Keratinocyte (primary cell): Measurements from ENCODE around the gene INHBE. TPM values are rescaled to one million over a fixed set of nuclear protein-coding genes. Genes with fewer than 3 reads are reported as not detected.

Source experiments
- DNase-seq: peaks from one replicate; pipeline ENCODE4 v3.0.0-alpha.2; 2011; ENCODE audit warnings: low read depth, missing footprints, low spot score
- FAIRE-seq: peaks from 2 replicates; lab custom pipeline; 2011; peaks lifted over from hg19 to GRCh38; lab: Jason Lieb, UNC
- H2AFZ ChIP-seq: 2 replicates; pipeline ENCODE4 v1.6.0; 2012; ENCODE audit warnings: low read length, control low read depth, inconsistent platforms; ENCODE audit not compliant: control insufficient read depth
- H3K27ac ChIP-seq: 2 replicates; pipeline ENCODE4 v1.5.1; 2011; ENCODE audit warnings: low read length; ENCODE audit not compliant: control insufficient read depth, insufficient read depth
- H3K27me3 ChIP-seq: 3 replicates; pipeline ENCODE4 v1.6.0; 2011; ENCODE audit warnings: low read length; ENCODE audit not compliant: control insufficient read depth, insufficient read depth; ENCODE audit errors: extremely low read depth
- H3K36me3 ChIP-seq, 2 experiments: 2 replicates in 1 of 2; 3 replicates in 1 of 2; pipeline ENCODE4 v1.5.1; 2011; ENCODE audit warnings: low read length in 2 of 2, mild to moderate bottlenecking in 1 of 2; ENCODE audit not compliant: control insufficient read depth in 2 of 2, insufficient read depth in 2 of 2; ENCODE audit errors: extremely low read depth in 1 of 2
- H3K4me1 ChIP-seq: 3 replicates; pipeline ENCODE4 v1.5.1; 2011; ENCODE audit warnings: low read length; ENCODE audit not compliant: control insufficient read depth, insufficient read depth; ENCODE audit errors: extremely low read depth
- H3K4me2 ChIP-seq: 3 replicates; pipeline ENCODE4 v1.6.0; 2011; ENCODE audit warnings: low read depth, low read length; ENCODE audit not compliant: control insufficient read depth, insufficient read depth; ENCODE audit errors: extremely low read depth
- H3K4me3 ChIP-seq, 3 experiments: fragments of 200-600 bp in 1 of 3; sonication (generic) in 1 of 3; 2 replicates in 2 of 3; 3 replicates in 1 of 3; pipeline ENCODE4 v1.5.1; 2011 to 2016; ENCODE audit warnings: low read length in 3 of 3, mild to moderate bottlenecking in 3 of 3, control low read depth in 2 of 3, inconsistent platforms in 1 of 3, low read depth in 1 of 3, mixed read lengths in 1 of 3, mixed run types in 1 of 3, moderate library complexity in 1 of 3; ENCODE audit not compliant: control insufficient read depth in 2 of 3, insufficient read depth in 2 of 3; ENCODE audit errors: extremely low read depth in 1 of 3
- H3K79me2 ChIP-seq: 2 replicates; pipeline ENCODE4 v1.6.0; 2012; ENCODE audit warnings: low read length; ENCODE audit not compliant: control insufficient read depth, insufficient read depth
- H3K9ac ChIP-seq: 3 replicates; pipeline ENCODE4 v1.6.0; 2011; ENCODE audit warnings: low read length; ENCODE audit not compliant: control insufficient read depth, insufficient read depth; ENCODE audit errors: extremely low read depth
- H3K9me1 ChIP-seq: 3 replicates; pipeline ENCODE4 v1.6.0; 2011; ENCODE audit warnings: low read length; ENCODE audit not compliant: control insufficient read depth, insufficient read depth; ENCODE audit errors: extremely low read depth
- H3K9me3 ChIP-seq: 2 replicates; pipeline ENCODE4 v1.5.1; 2012; ENCODE audit warnings: low read depth, low read length; ENCODE audit not compliant: control insufficient read depth
- H4K20me1 ChIP-seq: 3 replicates; pipeline ENCODE4 v1.6.0; 2011; ENCODE audit warnings: low read length; ENCODE audit not compliant: control insufficient read depth, insufficient read depth; ENCODE audit errors: extremely low read depth
- CTCF ChIP-seq, 3 experiments: IDR thresholded peaks in 1 of 3; conservative IDR thresholded peaks in 1 of 3; optimal IDR thresholded peaks in 1 of 3; 2 replicates in 2 of 3; 3 replicates in 1 of 3; pipeline versions ENCODE3 to v1.5.1; 2011; ENCODE audit warnings: low read length in 3 of 3, mild to moderate bottlenecking in 3 of 3, moderate library complexity in 2 of 3, control low read depth in 1 of 3, inconsistent platforms in 1 of 3; ENCODE audit not compliant: insufficient read depth in 2 of 3; ENCODE audit errors: extremely low read depth in 1 of 3
- EZH2 ChIP-seq: IDR thresholded peaks from one replicate; pipeline ENCODE4 v1.6.1; 2012; ENCODE audit warnings: inconsistent platforms, mild to moderate bottlenecking, low read length, moderate library complexity
- dilution Hi-C: fragments of 300-500 bp; cut with MboI; formaldehyde crosslinking; loops from one replicate; pipeline ENCODE4 v1.7.0; 2020; ENCODE audit warnings: low sequenced_read_pairs; ENCODE audit not compliant: extremely low pct_ligation_motif_present
- polyA plus RNA-seq, 5 experiments: library from polyadenylated mRNA; depleted of rRNA in 3 of 5; stranded (reverse) in 3 of 5; stranded (forward) in 1 of 5; unstranded in 1 of 5; fragments of >200 nt; gene quantifications; 1 replicate in 1 of 5; 2 replicates in 3 of 5; 3 replicates in 1 of 5; pipeline versions ENCODE4 v1.2.1 to v1.2.3, GENCODE V29; 2011 to 2012; ENCODE audit warnings: missing spikeins in 2 of 5, low read depth in 1 of 5, low replicate concordance in 1 of 5

INHBE gene
- polyA plus RNA-seq, 1 donor (not counting 4 experiments of a cell fraction or from before 2014, with no cell fraction given) = not detected

DNA sequence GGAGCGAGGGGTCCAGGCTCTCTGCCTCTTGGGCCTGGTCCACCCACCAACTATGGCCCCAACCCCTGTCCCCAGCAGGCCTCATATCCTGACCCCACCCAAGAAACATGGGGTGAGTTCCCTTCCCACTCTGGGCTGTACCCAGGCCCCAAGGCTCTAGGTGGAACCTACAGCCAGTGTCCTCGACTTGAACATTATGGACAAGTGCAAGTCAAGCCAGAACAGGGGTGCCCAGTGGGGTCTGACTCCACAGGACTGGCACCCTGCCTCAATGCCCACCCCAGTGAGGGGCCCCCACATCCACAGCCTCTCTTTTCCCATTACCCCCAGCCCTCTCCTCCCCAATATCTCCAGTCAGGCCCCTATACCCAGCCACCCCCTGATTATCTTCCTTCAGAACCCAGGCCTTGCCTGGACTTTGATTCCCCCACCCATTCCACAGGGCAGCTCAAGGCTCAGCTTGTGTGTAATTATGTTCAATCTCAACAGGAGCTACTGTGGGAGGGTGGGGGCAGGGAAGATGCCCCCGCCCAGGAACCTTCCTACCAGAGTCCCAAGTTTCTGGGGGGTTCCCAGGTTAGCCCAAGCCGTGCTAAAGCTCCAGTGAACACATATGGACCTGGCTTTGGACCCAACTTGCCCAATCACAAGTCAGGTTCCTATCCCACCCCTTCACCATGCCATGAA, 16.0 kb downstream of the INHBE start:
- TF ChIP-seq EZH2 (no peak), CTCF (optimal IDR thresholded peaks at IDR 0.05 in 1 of 3, IDR thresholded peaks at IDR 0.05 in 1 of 3, conservative IDR thresholded peaks at IDR 0.05 in 1 of 3; ENCODE audit: extremely low read depth in 1 of 3, insufficient read depth in 2 of 3, low read length in 3 of 3) (no peak)
- Histone ChIP-seq H3K4me1 (peaks cover 2% of the 10 kb centered on the region), H3K79me2 (no peaks in the 10 kb centered on the region), H3K27me3 (peaks cover 82% of the 10 kb centered on the region), H3K4me2 (no peak overlapping the region), H3K27ac (no peak overlapping the region), H3K9me3 (no peaks in the 10 kb centered on the region), H4K20me1 (no peaks in the 10 kb centered on the region), H3K9ac (no peak overlapping the region), H3K36me3 (no peaks in the 10 kb centered on the region), H3K9me1 (no peaks in the 10 kb centered on the region), H2AFZ (no peak overlapping the region), H3K4me3 (no peak overlapping the region)
- no peak for FAIRE-seq
- dilution Hi-C loops = no loop called here
- no peak for DNase-seq

- dilution Hi-C loops = no loop called here
- no peaks in the 10 kb centered on the region for H3K79me2 ChIP-seq
These were observed 16.6 kb downstream of the INHBE start for GRCh38 chr12:57471661-57472060.

More at GRCh38 chr12:57471661-57472060, 16.6 kb downstream of the INHBE start:
- no peaks in the 10 kb centered on the region for H3K36me3 ChIP-seq
- H3K4me3 ChIP-seq = no peak overlapping the region
- no peak overlapping the region for H3K9ac ChIP-seq
- no peaks in the 10 kb centered on the region for H4K20me1 ChIP-seq
- no peak for DNase-seq
- TF ChIP-seq CTCF (optimal IDR thresholded peaks at IDR 0.05 in 1 of 3, IDR thresholded peaks at IDR 0.05 in 1 of 3, conservative IDR thresholded peaks at IDR 0.05 in 1 of 3; ENCODE audit: extremely low read depth in 1 of 3, insufficient read depth in 2 of 3, low read length in 3 of 3) (no peak), EZH2 (no peak)
- H3K4me1 ChIP-seq = peaks cover 3% of the 10 kb centered on the region
- no peak for FAIRE-seq
- no peaks in the 10 kb centered on the region for H3K9me3 ChIP-seq
- H3K4me2 ChIP-seq = no peak overlapping the region
- no peaks in the 10 kb centered on the region for H3K9me1 ChIP-seq
- H3K27ac ChIP-seq = no peak overlapping the region
- peaks cover 86% of the 10 kb centered on the region for H3K27me3 ChIP-seq
- H2AFZ ChIP-seq = no peak overlapping the region
